ENCODE data around the gene ZDHHC11. TPM values are rescaled to one million over a fixed set of nuclear protein-coding genes. Genes with fewer than 3 reads are reported as not detected.

The ZDHHC11 gene
- total RNA-seq, 1 experiment from 2014 or later = 17.0 TPM

- TF ChIP-seq, protein P1, sequence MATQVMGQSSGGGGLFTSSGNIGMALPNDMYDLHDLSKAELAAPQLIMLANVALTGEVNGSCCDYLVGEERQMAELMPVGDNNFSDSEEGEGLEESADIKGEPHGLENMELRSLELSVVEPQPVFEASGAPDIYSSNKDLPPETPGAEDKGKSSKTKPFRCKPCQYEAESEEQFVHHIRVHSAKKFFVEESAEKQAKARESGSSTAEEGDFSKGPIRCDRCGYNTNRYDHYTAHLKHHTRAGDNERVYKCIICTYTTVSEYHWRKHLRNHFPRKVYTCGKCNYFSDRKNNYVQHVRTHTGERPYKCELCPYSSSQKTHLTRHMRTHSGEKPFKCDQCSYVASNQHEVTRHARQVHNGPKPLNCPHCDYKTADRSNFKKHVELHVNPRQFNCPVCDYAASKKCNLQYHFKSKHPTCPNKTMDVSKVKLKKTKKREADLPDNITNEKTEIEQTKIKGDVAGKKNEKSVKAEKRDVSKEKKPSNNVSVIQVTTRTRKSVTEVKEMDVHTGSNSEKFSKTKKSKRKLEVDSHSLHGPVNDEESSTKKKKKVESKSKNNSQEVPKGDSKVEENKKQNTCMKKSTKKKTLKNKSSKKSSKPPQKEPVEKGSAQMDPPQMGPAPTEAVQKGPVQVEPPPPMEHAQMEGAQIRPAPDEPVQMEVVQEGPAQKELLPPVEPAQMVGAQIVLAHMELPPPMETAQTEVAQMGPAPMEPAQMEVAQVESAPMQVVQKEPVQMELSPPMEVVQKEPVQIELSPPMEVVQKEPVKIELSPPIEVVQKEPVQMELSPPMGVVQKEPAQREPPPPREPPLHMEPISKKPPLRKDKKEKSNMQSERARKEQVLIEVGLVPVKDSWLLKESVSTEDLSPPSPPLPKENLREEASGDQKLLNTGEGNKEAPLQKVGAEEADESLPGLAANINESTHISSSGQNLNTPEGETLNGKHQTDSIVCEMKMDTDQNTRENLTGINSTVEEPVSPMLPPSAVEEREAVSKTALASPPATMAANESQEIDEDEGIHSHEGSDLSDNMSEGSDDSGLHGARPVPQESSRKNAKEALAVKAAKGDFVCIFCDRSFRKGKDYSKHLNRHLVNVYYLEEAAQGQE (IDR thresholded peaks at IDR 0.05; ENCODE audit: low read depth) = no peak
- no peak for TF ChIP-seq EGR1 (IDR thresholded peaks at IDR 0.05; ENCODE audit: low read depth)
- TF ChIP-seq CEBPB (IDR thresholded peaks at IDR 0.05; ENCODE audit: low read depth) = no peak
- TF ChIP-seq POLR2AphosphoS5 (IDR thresholded peaks at IDR 0.05; ENCODE audit: low read depth, low read length) = no peak
- TF ChIP-seq ZNF274 (IDR thresholded peaks at IDR 0.05; ENCODE audit: low read depth, low read length) = no peak
- TF ChIP-seq ELF1 (IDR thresholded peaks at IDR 0.05; ENCODE audit: borderline replicate concordance, low read depth) = no peak
Measured at GRCh38 chr5:889075-889710, 38.4 kb upstream of the ZDHHC11 start (continued).

DNA sequence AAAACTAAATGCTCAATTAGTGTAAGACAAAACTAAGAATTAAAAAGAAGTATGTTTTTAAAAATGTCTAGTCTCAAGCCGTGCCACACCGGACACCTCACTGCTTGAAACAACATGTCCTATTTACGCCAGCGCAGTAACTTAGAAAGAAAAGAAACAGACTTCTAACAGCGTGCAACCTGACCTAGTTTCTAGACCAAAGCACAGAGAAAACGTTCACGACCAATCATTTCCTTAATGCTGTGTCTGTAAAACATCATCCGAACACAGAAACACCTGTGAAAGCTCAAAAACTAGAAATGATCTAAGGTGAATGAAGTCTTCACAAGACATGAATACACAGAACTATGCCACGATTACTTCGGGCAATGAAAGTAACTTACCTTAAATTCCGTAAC lies 37.9 kb upstream of the ZDHHC11 start:
- Histone ChIP-seq H3K4me1 (ENCODE audit: control insufficient read depth in 1 of 2, insufficient read depth in 2 of 2, low read length in 2 of 2) (peaks cover 10 to 12% of the 10 kb centered on the region in 2 experiments; a peak in 3 of 4 replicates), H3K4me2 (ENCODE audit: low read length) (no peak overlapping the region), H3K4me3 (replicated peaks in 1 of 2; ENCODE audit: low read depth in 1 of 2, low read length in 2 of 2) (no peak overlapping the region), H2AFZ (ENCODE audit: low read depth, low read length, poor library complexity, severe bottlenecking) (no peak overlapping the region), H3K79me2 (ENCODE audit: insufficient read depth, low read length) (peaks cover 95% of the 10 kb centered on the region), H3K36me3 (ENCODE audit: control insufficient read depth in 1 of 2, insufficient read depth in 2 of 2, low read length in 2 of 2) (peaks cover 46 to 71% of the 10 kb centered on the region in 2 experiments), H3K9me3 (ENCODE audit: control insufficient read depth in 1 of 2, insufficient read depth in 1 of 2, low read depth in 1 of 2, low read length in 2 of 2) (no peaks in the 10 kb centered on the region), H3K9me2 (ENCODE audit: insufficient read depth) (no peaks in the 10 kb centered on the region), H3K27ac (ENCODE audit: low read depth, low read length) (no peak overlapping the region), H3K27me3 (ENCODE audit: insufficient read depth, low read length) (no peaks in the 10 kb centered on the region), H3K9ac (ENCODE audit: low read length) (no peak overlapping the region), H4K20me1 (ENCODE audit: insufficient read depth) (no peaks in the 10 kb centered on the region; the same call in 1 of the 2 replicates)
- DNase-seq (ENCODE audit: low read depth, low spot score) = no peak
- intact Hi-C loops (cut with micrococcal nuclease) = no loop called here
- ChIA-PET CTCF (no interaction called here), RAD21 (ENCODE audit: low non-redundant PET in 1 of 2, low total read pairs in 2 of 2, uncharacterized antibody in 2 of 2, unreplicated experiment in 2 of 2) (no interaction called here), POLR2A (no interaction called here)
- no TSS peak for BruUV-seq (replicated peaks)
- TF ChIP-seq SRF (IDR thresholded peaks at IDR 0.05; ENCODE audit: low read depth) (no peak), ATF3 (IDR thresholded peaks at IDR 0.05) (no peak), RAD21 (IDR thresholded peaks at IDR 0.05; ENCODE audit: low read depth) (no peak), POLR2A (IDR thresholded peaks at IDR 0.05; ENCODE audit: borderline replicate concordance, extremely low read depth, insufficient read depth, insufficient read length) (no peak), EGR1 (IDR thresholded peaks at IDR 0.05; ENCODE audit: low read depth) (no peak), EZH2 (IDR thresholded peaks at IDR 0.05) (no peak)
- TF ChIP-seq, protein P2, sequence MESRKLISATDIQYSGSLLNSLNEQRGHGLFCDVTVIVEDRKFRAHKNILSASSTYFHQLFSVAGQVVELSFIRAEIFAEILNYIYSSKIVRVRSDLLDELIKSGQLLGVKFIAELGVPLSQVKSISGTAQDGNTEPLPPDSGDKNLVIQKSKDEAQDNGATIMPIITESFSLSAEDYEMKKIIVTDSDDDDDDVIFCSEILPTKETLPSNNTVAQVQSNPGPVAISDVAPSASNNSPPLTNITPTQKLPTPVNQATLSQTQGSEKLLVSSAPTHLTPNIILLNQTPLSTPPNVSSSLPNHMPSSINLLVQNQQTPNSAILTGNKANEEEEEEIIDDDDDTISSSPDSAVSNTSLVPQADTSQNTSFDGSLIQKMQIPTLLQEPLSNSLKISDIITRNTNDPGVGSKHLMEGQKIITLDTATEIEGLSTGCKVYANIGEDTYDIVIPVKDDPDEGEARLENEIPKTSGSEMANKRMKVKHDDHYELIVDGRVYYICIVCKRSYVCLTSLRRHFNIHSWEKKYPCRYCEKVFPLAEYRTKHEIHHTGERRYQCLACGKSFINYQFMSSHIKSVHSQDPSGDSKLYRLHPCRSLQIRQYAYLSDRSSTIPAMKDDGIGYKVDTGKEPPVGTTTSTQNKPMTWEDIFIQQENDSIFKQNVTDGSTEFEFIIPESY (IDR thresholded peaks at IDR 0.05; ENCODE audit: extremely low read depth, insufficient replicate concordance, low read length) = no peak
- no peak for ATAC-seq
